ENCODE data around the gene TCOF1. TPM values are rescaled to one million over a fixed set of nuclear protein-coding genes. Genes with fewer than 3 reads are reported as not detected.

The TCOF1 gene
- total RNA-seq, 1 experiment from 2014 or later: 75.3 TPM

DNA sequence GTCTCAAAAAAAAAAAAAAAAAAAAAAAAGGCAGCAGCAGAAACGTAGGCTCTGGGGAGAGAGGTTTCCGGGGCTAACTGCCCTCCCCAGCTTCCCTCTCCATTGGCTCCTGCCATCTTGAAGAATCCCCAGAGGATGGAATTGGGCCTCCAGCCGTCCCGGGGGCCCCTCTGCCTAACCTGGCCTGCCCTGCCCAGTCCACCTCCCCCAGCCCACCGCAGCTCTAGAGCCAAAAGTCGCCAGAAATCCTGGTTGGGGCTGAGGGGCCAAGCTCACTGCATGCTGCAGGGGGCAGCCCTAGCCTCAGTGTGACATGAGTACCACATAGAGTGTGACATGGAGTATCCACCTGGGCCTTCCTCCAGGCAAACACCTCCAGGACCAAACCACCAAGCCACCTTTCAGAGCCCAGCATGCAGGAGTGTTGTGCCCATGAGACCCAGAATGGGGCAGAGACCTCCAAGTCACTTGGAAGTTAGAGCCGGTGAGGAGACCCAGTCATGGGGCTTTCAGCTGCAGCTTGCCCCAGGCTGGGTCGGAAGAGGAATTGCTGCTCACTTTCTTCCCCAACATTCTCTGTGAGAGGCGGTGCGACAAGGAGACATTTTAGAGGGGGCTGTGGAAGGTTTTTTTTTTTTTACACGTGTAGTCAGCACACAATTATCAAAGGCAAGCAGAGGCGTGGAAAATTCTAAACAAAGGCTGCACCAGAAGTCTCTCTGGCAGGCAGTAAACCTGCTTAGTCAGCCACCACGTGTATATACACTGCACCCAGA is 37.6 kb downstream of the TCOF1 start:
- Histone ChIP-seq H3K27ac (no peak overlapping the region), H3K9me3 (ENCODE audit: insufficient read depth, low read depth) (no peaks in the 10 kb centered on the region), H3F3A (ENCODE audit: insufficient read depth, low read depth) (0 out of 2 replicates have a peak, but pooled peaks cover 1% of the 10 kb centered on the region), H3K9me2 (ENCODE audit: insufficient read depth) (no peaks in the 10 kb centered on the region), H4K20me1 (ENCODE audit: insufficient read depth) (no peaks in the 10 kb centered on the region), H3K27me3 (ENCODE audit: insufficient read depth, low read depth) (no peaks in the 10 kb centered on the region), H2AFZ (no peak overlapping the region), H3K4me3 (no peak overlapping the region), H3K36me3 (ENCODE audit: low read depth) (no peaks in the 10 kb centered on the region), H3K4me2 (no peak overlapping the region), H3K79me2 (ENCODE audit: low read depth) (no peaks in the 10 kb centered on the region), H3K4me1 (replicated peaks; ENCODE audit: insufficient read depth) (no peaks in the 10 kb centered on the region)
- intact Hi-C loops (cut with micrococcal nuclease; ENCODE audit: unreplicated experiment): loop anchor here (5.0 kb wide), 1 partner anchor 42 kb away; no protein-coding TSS in a partner anchor
- ChIA-PET CTCF (no interaction called here), POLR2A (ENCODE audit: unreplicated experiment) (no interaction called here)
- no TSS peak for BruUV-seq (replicated peaks)
- TF ChIP-seq EZH2 (IDR thresholded peaks at IDR 0.05; ENCODE audit: low read depth) (no peak), CTCF (conservative IDR thresholded peaks at IDR 0.05) (no peak)
- no peak for DNase-seq

DNA sequence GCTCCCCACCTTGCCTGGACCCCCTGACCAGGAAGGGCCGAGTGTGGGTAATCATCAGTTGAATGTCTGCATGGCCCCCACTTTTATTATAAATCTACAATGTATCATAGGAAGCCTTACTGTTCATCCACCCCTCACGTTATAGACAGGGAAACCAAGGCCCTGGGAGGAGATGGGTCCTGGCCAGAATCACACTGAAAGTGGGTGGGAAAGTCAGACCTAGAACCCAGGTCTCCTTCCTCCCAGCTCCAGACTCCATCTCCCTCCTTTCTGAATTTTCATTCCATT is 38.1 kb downstream of the TCOF1 start:
- no peaks in the 10 kb centered on the region for H3K9me3 ChIP-seq (ENCODE audit: insufficient read depth, low read depth)
- no peaks in the 10 kb centered on the region for H3K36me3 ChIP-seq (ENCODE audit: low read depth)
- POLR2A ChIA-PET (ENCODE audit: unreplicated experiment): no interaction called here

GRCh38 chr5:150396267-150396666 is 38.8 kb downstream of the TCOF1 start:
- Histone ChIP-seq H3K9me3 (ENCODE audit: insufficient read depth, low read depth) (no peaks in the 10 kb centered on the region), H3F3A (ENCODE audit: insufficient read depth, low read depth) (0 out of 2 replicates have a peak, but pooled peaks cover 5% of the 10 kb centered on the region), H3K4me1 (replicated peaks; ENCODE audit: insufficient read depth) (no peaks in the 10 kb centered on the region), H4K20me1 (ENCODE audit: insufficient read depth) (no peaks in the 10 kb centered on the region), H3K4me2 (no peak overlapping the region), H3K27ac (no peak overlapping the region), H3K27me3 (ENCODE audit: insufficient read depth, low read depth) (no peaks in the 10 kb centered on the region), H3K4me3 (no peak overlapping the region), H3K36me3 (ENCODE audit: low read depth) (no peaks in the 10 kb centered on the region), H2AFZ (no peak overlapping the region), H3K9me2 (ENCODE audit: insufficient read depth) (no peaks in the 10 kb centered on the region), H3K79me2 (ENCODE audit: low read depth) (no peaks in the 10 kb centered on the region)
- TF ChIP-seq EZH2 (IDR thresholded peaks at IDR 0.05; ENCODE audit: low read depth): no peak
- TF ChIP-seq CTCF (conservative IDR thresholded peaks at IDR 0.05): no peak
- no peak for DNase-seq
- intact Hi-C loops (cut with micrococcal nuclease; ENCODE audit: unreplicated experiment): loop anchor here (5.0 kb wide), 1 partner anchor 41 kb away; no protein-coding TSS in a partner anchor
- no TSS peak for BruUV-seq (replicated peaks)
- POLR2A ChIA-PET (ENCODE audit: unreplicated experiment): no interaction called here
- CTCF ChIA-PET: no interaction called here

More for the DNA sequence above, 38.1 kb downstream of the TCOF1 start:
- DNase-seq: no peak
- H3K27me3 ChIP-seq (ENCODE audit: insufficient read depth, low read depth): no peaks in the 10 kb centered on the region
- no peaks in the 10 kb centered on the region for H3K79me2 ChIP-seq (ENCODE audit: low read depth)
- no peaks in the 10 kb centered on the region for H4K20me1 ChIP-seq (ENCODE audit: insufficient read depth)
- H3F3A ChIP-seq (ENCODE audit: insufficient read depth, low read depth): 0 out of 2 replicates have a peak, but pooled peaks cover 5% of the 10 kb centered on the region
- H2AFZ ChIP-seq: no peak overlapping the region
- no TSS peak for BruUV-seq (replicated peaks)
- no peak for TF ChIP-seq CTCF (conservative IDR thresholded peaks at IDR 0.05)
- no peak for TF ChIP-seq EZH2 (IDR thresholded peaks at IDR 0.05; ENCODE audit: low read depth)
- CTCF ChIA-PET: no interaction called here
- H3K9me2 ChIP-seq (ENCODE audit: insufficient read depth): no peaks in the 10 kb centered on the region
- no peak overlapping the region for H3K4me3 ChIP-seq
- H3K4me2 ChIP-seq: no peak overlapping the region
- intact Hi-C loops (cut with micrococcal nuclease; ENCODE audit: unreplicated experiment): loop anchor here (5.0 kb wide), 1 partner anchor 42 kb away; no protein-coding TSS in a partner anchor
- no peaks in the 10 kb centered on the region for H3K4me1 ChIP-seq (replicated peaks; ENCODE audit: insufficient read depth)
- no peak overlapping the region for H3K27ac ChIP-seq

All from PC-9 (cell line).